H1 (cell line): ENCODE measurements around the gene RIPOR3. TPM values are rescaled to one million over a fixed set of nuclear protein-coding genes. Genes with fewer than 3 reads are reported as not detected.

Source experiments
- polyA plus RNA-seq, 7 experiments: library from polyadenylated mRNA; depleted of rRNA in 3 of 7; stranded (reverse) in 5 of 7; unstranded in 2 of 7; fragments of >200 nt in 5 of 7; fragments of 200-250 nt in 2 of 7; gene quantifications; 1 replicate in 5 of 7; 2 replicates in 1 of 7; 4 replicates in 1 of 7; pipeline versions ENCODE4 v1.2.1 to v1.2.3, GENCODE V29; 2011 to 2013; ENCODE audit warnings: missing spikeins in 2 of 7, mixed read lengths in 2 of 7
- total RNA-seq: library from RNA; stranded (reverse); fragmentation: NEBNext Ultra II Directional; extraction: Animal tissue kit (Norgen Biotek cat#: 25700); gene quantifications from 2 replicates; pipeline ENCODE4 v1.2.1, GENCODE V29; 2021
- TF ChIP-seq, protein P1 (sequence below): fragments of 300-600 bp; sonication (generic); IDR thresholded peaks from 2 replicates; pipeline ENCODE4 v1.7.1; 2012; ENCODE audit warnings: low read length, moderate library complexity, mild to moderate bottlenecking, inconsistent platforms; ENCODE audit not compliant: insufficient replicate concordance

RIPOR3 gene
- total and polyA plus RNA-seq, 2 of the 8 experiments (the other 6 are each of a cell fraction or from before 2014, with no cell fraction given) = 3.6 to 4.5 TPM

DNA sequence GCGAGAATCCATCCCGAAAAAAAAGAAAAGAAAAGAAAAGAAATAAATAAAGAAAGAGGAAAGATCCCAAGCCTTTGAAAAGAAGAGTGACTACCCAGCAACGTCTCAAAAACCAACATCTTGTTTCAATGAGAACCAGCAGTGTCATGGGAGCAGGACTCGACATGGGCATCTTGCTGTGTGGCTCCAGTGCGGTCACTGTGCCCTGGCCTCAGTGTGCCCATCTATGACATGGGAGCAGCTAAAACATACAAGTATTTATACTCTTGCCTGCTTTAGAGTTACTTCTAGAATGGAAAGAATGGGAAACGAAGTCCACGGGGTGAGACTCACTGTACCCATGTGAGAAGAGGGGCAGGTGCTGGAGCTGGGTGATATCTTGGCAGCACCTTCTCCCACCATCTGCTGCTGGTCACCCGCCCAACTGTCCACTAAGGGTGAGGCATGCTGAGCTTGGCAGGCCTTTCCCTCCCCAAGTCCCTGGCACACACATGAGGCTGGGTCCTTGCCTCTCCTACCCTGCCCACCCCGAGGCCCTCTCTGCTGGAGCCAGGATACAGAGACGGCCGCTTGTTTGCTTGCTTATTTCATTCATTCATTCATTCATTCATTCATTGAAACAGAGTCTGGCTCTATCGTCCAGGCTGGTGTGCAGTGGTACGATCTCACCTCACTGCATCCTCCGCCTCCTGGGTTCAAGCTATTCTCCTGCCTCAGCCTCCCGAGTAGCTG is 77.7 kb downstream of the RIPOR3 start (continued):
- TF ChIP-seq, protein P1, sequence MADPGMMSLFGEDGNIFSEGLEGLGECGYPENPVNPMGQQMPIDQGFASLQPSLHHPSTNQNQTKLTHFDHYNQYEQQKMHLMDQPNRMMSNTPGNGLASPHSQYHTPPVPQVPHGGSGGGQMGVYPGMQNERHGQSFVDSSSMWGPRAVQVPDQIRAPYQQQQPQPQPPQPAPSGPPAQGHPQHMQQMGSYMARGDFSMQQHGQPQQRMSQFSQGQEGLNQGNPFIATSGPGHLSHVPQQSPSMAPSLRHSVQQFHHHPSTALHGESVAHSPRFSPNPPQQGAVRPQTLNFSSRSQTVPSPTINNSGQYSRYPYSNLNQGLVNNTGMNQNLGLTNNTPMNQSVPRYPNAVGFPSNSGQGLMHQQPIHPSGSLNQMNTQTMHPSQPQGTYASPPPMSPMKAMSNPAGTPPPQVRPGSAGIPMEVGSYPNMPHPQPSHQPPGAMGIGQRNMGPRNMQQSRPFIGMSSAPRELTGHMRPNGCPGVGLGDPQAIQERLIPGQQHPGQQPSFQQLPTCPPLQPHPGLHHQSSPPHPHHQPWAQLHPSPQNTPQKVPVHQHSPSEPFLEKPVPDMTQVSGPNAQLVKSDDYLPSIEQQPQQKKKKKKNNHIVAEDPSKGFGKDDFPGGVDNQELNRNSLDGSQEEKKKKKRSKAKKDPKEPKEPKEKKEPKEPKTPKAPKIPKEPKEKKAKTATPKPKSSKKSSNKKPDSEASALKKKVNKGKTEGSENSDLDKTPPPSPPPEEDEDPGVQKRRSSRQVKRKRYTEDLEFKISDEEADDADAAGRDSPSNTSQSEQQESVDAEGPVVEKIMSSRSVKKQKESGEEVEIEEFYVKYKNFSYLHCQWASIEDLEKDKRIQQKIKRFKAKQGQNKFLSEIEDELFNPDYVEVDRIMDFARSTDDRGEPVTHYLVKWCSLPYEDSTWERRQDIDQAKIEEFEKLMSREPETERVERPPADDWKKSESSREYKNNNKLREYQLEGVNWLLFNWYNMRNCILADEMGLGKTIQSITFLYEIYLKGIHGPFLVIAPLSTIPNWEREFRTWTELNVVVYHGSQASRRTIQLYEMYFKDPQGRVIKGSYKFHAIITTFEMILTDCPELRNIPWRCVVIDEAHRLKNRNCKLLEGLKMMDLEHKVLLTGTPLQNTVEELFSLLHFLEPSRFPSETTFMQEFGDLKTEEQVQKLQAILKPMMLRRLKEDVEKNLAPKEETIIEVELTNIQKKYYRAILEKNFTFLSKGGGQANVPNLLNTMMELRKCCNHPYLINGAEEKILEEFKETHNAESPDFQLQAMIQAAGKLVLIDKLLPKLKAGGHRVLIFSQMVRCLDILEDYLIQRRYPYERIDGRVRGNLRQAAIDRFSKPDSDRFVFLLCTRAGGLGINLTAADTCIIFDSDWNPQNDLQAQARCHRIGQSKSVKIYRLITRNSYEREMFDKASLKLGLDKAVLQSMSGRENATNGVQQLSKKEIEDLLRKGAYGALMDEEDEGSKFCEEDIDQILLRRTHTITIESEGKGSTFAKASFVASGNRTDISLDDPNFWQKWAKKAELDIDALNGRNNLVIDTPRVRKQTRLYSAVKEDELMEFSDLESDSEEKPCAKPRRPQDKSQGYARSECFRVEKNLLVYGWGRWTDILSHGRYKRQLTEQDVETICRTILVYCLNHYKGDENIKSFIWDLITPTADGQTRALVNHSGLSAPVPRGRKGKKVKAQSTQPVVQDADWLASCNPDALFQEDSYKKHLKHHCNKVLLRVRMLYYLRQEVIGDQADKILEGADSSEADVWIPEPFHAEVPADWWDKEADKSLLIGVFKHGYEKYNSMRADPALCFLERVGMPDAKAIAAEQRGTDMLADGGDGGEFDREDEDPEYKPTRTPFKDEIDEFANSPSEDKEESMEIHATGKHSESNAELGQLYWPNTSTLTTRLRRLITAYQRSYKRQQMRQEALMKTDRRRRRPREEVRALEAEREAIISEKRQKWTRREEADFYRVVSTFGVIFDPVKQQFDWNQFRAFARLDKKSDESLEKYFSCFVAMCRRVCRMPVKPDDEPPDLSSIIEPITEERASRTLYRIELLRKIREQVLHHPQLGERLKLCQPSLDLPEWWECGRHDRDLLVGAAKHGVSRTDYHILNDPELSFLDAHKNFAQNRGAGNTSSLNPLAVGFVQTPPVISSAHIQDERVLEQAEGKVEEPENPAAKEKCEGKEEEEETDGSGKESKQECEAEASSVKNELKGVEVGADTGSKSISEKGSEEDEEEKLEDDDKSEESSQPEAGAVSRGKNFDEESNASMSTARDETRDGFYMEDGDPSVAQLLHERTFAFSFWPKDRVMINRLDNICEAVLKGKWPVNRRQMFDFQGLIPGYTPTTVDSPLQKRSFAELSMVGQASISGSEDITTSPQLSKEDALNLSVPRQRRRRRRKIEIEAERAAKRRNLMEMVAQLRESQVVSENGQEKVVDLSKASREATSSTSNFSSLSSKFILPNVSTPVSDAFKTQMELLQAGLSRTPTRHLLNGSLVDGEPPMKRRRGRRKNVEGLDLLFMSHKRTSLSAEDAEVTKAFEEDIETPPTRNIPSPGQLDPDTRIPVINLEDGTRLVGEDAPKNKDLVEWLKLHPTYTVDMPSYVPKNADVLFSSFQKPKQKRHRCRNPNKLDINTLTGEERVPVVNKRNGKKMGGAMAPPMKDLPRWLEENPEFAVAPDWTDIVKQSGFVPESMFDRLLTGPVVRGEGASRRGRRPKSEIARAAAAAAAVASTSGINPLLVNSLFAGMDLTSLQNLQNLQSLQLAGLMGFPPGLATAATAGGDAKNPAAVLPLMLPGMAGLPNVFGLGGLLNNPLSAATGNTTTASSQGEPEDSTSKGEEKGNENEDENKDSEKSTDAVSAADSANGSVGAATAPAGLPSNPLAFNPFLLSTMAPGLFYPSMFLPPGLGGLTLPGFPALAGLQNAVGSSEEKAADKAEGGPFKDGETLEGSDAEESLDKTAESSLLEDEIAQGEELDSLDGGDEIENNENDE = no peak
